ENCODE measurements around the gene DNASE1L3. TPM values are rescaled to one million over a fixed set of nuclear protein-coding genes. Genes with fewer than 3 reads are reported as not detected.

DNASE1L3 gene
- total RNA-seq, 1 donor from 2014 or later: 1.5 TPM

DNA sequence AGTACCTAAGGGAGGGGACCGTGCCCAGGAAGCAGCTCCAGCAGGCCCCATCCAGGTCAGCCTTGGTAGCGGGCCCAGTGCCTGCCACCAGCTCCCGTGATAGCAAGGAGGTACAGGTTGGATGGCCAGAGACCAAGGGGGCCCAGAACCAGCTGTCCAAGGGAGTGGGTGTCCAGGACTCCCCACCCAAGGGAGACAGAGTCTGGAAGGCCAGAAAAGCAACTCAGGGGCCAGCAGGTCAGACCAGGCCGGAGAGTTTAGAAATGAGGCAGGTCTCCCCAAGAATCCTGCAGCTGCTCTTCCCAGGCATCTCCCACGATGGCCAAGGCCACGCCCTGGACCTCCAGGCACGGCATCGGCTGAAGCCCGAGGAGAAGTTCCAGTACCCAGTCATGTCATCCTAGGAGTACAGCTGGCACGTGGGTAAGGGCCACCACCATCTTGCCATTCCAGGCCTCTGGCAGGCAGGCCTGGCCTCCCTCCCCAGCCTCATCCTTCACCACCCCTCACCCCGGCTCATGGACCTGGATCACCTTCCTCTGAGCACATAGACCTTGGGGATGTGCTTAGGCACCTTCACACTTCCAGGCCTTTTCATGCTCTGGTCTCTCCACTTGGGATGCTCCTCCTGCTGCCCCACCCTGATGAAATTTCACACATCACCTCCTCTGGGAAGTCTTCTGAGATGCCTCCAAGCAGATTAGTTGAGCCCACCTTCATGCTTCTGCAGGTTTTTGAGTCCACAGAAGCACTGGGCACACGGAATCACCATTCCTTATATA is 30.5 kb downstream of the DNASE1L3 start:
- DNase-seq (ENCODE audit: extremely low read depth, low read depth, low spot score): no peak

DNA sequence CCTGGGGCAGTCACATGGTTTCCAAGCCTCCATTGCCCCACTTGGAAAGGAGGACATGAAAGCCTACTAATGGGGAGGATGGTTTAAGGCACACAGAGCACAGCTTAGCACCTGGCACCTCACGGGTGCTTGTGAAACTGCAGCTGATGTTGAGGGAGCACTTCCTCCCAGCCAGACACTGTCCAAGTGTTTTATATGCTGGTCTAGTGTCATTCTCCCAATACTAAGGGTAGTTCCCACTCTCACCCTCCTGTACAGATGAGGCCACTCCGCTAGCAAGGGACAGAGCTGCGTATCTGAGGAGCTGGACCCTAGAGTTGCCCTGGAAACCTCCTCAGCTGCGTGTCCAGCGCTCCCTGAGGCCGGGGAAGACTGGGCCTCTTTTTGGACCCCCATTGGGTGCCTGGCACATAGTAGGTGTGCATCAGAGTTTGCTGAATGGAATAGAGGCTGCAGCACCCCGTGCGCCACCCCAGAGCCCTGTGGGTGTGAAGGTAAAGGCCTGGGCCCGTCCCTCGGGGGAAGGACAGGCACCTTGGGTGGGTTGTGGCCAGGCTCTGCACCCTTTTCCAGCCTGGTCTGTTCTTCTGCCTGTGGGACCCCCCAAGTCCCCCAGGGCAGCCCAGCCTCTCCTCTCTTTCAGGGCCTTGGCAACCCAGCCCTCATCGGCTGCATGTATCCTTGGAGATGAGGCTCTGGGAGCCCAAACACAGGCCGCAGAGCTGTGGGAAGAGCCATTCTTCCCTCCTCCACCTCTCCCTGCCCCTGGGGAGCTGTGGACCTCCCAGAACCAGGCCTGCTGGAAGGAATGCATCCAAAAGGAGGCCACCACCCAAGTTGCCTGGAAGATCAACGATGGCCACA is 31.3 kb downstream of the DNASE1L3 start:
- no peak for DNase-seq (ENCODE audit: extremely low read depth, low read depth, low spot score)

DNA sequence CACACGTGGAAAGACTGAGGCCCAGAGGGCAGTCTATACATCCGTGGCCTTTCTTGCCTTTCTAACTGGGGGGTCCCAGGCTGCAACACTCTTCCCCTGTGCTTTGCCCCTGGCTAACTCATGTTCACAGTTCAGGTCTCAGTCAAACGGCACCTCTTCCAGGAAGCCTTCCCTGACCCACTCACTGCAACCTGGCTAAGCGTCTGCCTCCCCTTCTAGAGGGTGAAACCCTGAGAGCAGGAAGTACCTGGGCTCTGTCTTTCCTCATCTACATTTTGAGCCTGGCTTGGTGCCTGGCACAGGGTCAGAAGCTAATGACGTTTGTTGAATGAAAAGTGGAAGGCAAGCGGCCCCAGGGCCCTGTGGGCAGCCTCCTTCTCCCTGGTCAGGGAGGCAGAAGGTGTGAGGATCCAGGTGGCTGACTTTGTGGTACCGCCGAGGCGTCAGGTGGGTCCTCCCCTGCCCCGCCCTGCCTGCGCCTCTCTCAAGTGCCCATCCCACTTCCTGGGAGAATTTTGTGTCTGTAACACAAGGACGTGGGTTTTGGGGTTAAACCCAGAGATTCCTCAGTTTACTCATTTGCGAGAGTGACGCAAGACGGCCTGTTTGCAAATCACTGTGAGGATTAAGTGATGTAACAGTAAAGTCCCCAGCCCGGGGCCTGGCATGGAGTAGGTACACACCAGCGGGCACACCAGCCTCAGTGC is 32.1 kb downstream of the DNASE1L3 start:
- no peak for DNase-seq (ENCODE audit: extremely low read depth, low read depth, low spot score)

GRCh38 chr3:58177747-58178527 is 32.8 kb downstream of the DNASE1L3 start:
- no peak for DNase-seq (ENCODE audit: extremely low read depth, low read depth, low spot score)

GRCh38 chr3:58176827-58177489 is 33.8 kb downstream of the DNASE1L3 start:
- DNase-seq (ENCODE audit: extremely low read depth, low read depth, low spot score): no peak

DNA sequence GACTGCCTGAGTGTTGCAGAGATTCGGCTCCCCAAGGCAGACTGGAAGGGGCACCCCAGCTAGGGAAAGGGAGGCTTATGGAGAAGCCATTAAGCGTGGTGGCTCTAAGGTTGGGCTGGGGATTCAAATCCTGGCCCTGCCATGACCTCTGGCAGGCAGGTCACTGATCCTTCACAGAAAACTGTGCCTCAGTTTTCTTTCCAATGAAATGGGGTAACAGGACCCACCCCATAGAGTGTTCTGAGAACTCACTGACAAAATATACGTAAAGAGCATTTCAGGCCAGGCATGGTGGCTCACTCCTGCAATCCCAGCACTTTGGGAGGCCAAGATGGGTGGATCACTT is 34.6 kb downstream of the DNASE1L3 start:
- no peak for DNase-seq (ENCODE audit: extremely low read depth, low read depth, low spot score)

GRCh38 chr3:58175437-58176184 is 35.2 kb downstream of the DNASE1L3 start:
- DNase-seq (ENCODE audit: extremely low read depth, low read depth, low spot score): no peak

DNA sequence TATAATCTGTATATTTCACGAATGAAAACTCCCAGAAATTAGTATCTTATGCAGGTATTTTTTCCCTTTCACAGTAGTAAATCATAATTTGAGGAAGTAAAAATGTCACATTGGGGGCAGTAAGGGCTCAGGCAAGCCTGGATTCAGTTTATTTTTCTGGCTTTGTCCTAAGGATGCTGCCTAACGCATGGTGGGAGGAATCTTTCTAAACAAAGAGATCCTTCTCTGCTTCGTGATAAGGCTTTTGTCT is 35.7 kb downstream of the DNASE1L3 start:
- no peak for DNase-seq (ENCODE audit: extremely low read depth, low read depth, low spot score)

DNA sequence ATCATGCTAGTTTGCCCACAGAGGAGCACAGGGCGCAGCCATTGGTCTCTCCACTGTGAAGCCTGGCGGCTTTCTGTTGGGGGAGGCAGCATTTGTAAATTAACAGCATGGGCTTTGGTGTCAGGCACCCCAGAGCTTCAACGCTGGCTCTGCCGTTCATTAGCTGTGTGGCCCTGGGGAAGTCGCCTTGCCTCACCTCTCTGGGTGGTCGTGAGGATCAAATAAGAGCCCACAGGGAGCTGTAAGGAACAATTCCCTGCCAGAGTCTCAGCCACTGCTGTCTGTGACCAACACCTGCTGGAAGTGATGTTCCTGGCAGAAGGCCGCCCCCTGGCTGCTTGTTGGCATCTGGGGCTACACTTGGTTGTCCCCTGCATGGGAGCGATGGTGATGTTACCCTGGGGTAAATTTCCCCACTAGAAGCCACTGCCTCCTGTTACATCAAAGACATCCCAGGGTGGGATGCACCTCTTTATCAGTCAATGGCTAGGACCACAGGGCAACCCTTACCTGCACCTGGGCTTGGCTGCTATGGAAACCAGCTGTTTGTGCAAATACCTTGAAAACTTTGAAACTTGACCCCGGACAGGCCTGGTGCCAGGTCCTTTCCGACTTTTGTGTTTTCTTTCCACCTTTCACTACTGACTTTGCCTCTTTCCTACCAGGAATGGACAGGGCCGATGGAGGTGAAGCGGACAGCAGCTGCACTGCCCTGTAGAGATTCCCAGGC is 36.9 kb downstream of the DNASE1L3 start:
- DNase-seq (ENCODE audit: extremely low read depth, low read depth, low spot score): no peak

DNA sequence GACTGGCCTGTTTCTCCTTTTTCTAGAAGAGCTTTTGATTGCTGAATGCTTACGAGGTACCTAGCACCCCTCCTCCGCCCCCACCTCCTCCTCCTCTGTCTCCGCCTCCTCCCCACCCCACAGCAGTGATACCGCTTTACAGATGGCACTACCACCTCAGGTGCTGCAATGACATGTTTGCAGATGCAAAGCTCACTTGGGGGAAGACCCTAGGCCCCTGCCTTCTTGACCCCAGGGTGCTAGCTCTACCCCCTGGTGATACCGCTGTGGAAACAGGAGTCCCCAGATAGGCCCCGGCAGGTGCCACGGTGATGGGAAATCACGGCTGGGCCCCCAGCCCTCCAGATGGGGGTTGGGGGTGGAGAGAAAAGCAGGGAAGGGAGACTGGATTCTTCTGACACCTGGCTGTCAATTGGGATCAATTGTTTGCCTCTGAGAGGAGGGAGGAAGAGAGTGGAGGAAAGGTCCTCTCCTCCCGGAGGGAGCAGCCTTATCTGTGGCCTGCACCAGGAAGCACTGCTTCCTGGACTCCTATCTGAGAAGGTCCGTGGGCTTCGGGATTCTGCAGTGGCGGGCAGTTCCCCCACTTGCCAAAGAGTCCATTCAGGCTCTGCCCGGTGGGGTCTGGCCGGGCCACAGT is 37.6 kb downstream of the DNASE1L3 start:
- DNase-seq (ENCODE audit: extremely low read depth, low read depth, low spot score): no peak

GRCh38 chr3:58171126-58171525 is 39.6 kb downstream of the DNASE1L3 start:
- DNase-seq (ENCODE audit: extremely low read depth, low read depth, low spot score): no peak

DNA sequence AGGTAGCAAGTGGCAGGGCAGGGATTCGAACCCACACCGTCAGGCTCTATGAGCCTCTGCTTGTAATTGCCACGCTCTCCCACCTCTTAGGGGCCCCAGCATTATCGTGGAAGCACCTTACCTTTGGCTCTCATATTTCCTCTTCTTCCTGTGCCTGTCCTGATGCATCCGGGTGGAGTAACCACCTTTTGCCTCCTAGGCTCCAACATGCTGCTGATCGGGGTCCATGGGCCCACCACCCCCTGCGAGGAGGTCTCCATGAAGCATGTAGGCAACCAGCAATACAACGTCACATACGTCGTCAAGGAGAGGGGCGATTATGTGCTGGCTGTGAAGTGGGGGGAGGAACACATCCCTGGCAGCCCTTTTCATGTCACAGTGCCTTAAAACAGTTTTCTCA is 40.4 kb downstream of the DNASE1L3 start:
- no peak for DNase-seq (ENCODE audit: extremely low read depth, low read depth, low spot score)

DNA sequence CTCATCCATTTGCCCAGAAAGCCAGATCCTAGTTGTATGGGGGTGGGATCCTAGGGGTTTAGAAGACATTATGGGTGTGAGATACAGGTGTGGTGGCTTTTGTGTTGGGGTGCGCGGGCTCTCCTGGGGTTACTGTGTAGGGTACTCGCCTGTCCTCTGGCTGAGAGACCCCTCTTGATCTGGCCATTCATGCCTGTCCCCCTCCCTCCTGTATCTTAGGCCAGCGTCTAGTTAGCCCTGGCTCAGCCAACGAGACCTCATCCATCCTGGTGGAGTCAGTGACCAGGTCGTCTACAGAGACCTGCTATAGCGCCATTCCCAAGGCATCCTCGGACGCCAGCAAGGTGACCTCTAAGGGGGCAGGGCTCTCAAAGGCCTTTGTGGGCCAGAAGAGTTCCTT is 41.4 kb downstream of the DNASE1L3 start:
- no peak for DNase-seq (ENCODE audit: extremely low read depth, low read depth, low spot score)

GRCh38 chr3:58168498-58168897 is 42.3 kb downstream of the DNASE1L3 start:
- no peak for DNase-seq (ENCODE audit: extremely low read depth, low read depth, low spot score)

DNA sequence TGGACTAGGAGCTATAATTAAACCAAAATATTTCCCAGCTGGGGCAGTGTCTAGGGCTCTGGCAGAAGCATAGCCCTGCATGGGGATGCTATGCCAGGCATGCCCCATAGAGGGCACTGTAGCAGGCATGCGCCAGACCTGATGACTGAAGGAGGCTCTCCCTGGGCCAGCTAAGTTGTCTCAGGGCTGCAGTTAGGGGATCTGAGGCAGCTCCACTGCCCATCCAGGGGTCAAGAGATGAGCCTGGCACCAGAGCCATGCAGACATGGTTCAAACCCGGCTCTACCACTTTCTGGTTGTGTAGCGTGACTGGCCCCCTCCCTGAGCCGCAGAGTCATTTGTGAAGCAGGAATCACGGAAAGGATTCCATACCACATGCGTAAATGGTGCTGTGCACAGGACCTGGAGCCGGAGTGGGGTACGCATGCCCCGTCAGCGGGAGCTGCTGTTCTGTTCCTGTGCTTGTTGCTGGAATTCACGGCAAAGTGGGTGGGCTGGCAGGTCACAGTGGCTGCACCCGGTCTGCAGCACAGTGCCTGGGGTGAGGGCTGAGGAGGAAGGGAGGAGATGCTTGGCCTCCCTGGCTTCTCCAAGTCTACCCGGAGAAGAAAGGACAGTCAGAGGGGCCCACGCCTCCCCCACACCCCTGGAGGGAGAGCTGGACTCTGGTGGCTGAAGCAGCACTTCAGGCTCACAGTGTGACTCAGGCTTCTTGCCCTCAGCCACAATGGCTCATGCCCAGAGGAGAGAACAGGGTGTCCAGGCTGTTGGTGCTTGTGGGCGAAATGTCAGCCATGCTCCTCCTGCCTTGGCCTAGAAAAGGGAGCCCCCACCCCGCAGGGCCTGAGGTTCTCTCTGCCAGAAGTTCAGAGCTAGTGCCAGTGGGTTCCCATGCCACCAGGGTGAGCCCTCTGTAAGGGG is 43.1 kb downstream of the DNASE1L3 start:
- DNase-seq (ENCODE audit: extremely low read depth, low read depth, low spot score): no peak

GRCh38 chr3:58164906-58165821 is 45.6 kb downstream of the DNASE1L3 start:
- DNase-seq (ENCODE audit: extremely low read depth, low read depth, low spot score): no peak

Data from glomerular endothelial cell (primary cell).